RWPE2 (cell line): ENCODE measurements around the gene VIPAS39.

Experiments used
- ATAC-seq: fragments of 200-7000 bp; cut with Tn5 transposase; 3 replicates; pipeline ENCODE4 v1.9.1; 2021; ENCODE audit warnings: low read depth
- DNase-seq: peaks from one replicate; pipeline ENCODE4 v3.0.0-alpha.2; 2020; ENCODE audit warnings: low spot score
- H3K27ac ChIP-seq: fragments of 450-650 bp; 2 replicates; pipeline ENCODE4 v1.5.1; 2017; ENCODE audit warnings: mild to moderate bottlenecking; ENCODE audit not compliant: poor library complexity, severe bottlenecking
- H3K27me3 ChIP-seq: fragments of 250-450 bp; sonication (Bioruptor Pico); 2 replicates; pipeline ENCODE4 v1.5.1; 2021; ENCODE audit warnings: mild to moderate bottlenecking, moderate library complexity; ENCODE audit not compliant: insufficient read depth, poor library complexity, severe bottlenecking
- H3K36me3 ChIP-seq: fragments of 250-450 bp; sonication (Bioruptor Pico); 2 replicates; pipeline ENCODE4 v1.5.1; 2020; ENCODE audit warnings: low read depth, mild to moderate bottlenecking, moderate library complexity
- H3K4me1 ChIP-seq: fragments of 250-450 bp; sonication (Bioruptor Pico); 2 replicates; pipeline ENCODE4 v1.5.1; 2021; ENCODE audit warnings: mild to moderate bottlenecking, moderate library complexity; ENCODE audit not compliant: insufficient read depth, poor library complexity, severe bottlenecking
- H3K4me3 ChIP-seq: fragments of 250-450 bp; sonication (Bioruptor Pico); 2 replicates; pipeline ENCODE4 v1.5.1; 2021; ENCODE audit warnings: mild to moderate bottlenecking, moderate library complexity; ENCODE audit not compliant: severe bottlenecking
- H3K9me3 ChIP-seq: fragments of 250-450 bp; sonication (Bioruptor Pico); 2 replicates; pipeline ENCODE4 v1.5.1; 2021; ENCODE audit warnings: mild to moderate bottlenecking, moderate library complexity; ENCODE audit not compliant: severe bottlenecking
- CTCF ChIP-seq: fragments of 450-650 bp; IDR thresholded peaks from one replicate; pipeline ENCODE4 v1.5.1; 2017; ENCODE audit warnings: mild to moderate bottlenecking, moderate library complexity; ENCODE audit not compliant: poor library complexity, severe bottlenecking

The VIPAS39 gene

DNA sequence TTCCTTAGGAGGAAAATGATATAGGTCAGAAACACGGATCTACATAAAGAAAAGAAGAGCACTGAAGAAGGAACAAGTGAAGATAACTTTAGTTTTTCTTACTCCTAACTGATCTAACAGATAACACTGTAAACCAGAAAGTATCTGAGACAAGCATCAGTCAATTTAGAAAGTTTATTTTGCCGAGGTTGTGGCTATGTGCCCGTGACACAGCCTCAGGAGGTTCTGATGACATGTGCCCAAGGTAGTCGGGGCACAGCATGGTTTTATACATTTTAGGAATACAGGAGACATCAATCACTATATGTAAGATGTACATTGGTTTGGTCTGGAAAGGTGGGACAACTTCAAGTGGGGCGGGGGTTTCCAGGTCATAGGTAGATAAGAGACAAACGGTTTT lies 57.2 kb downstream of the VIPAS39 start:
- no peaks in the 10 kb centered on the region for H3K4me1 ChIP-seq
- DNase-seq (no peak), ATAC-seq (no peak)
- no peak overlapping the region for H3K4me3 ChIP-seq
- no peaks in the 10 kb centered on the region for H3K9me3 ChIP-seq
- no peak overlapping the region for H3K27ac ChIP-seq
- H3K36me3 ChIP-seq: no peaks in the 10 kb centered on the region
- H3K27me3 ChIP-seq: no peaks in the 10 kb centered on the region
- no peak for TF ChIP-seq CTCF

- no peak for ATAC-seq
These were observed 67.2 kb downstream of the VIPAS39 start for GRCh38 chr14:77390188-77390587.

GRCh38 chr14:77378701-77379100 lies 78.7 kb downstream of the VIPAS39 start:
- Histone ChIP-seq H3K27ac (no peak overlapping the region), H3K27me3 (no peaks in the 10 kb centered on the region), H3K9me3 (no peaks in the 10 kb centered on the region), H3K36me3 (no peaks in the 10 kb centered on the region), H3K4me1 (peaks cover 8% of the 10 kb centered on the region), H3K4me3 (no peak overlapping the region)
- ATAC-seq: no peak
- TF ChIP-seq CTCF: no peak
- no peak for DNase-seq

More at GRCh38 chr14:77390188-77390587, 67.2 kb downstream of the VIPAS39 start:
- Histone ChIP-seq H3K36me3 (no peaks in the 10 kb centered on the region), H3K4me1 (no peaks in the 10 kb centered on the region), H3K27me3 (no peaks in the 10 kb centered on the region), H3K4me3 (no peak overlapping the region), H3K27ac (no peak overlapping the region), H3K9me3 (no peaks in the 10 kb centered on the region)
- DNase-seq: no peak
- TF ChIP-seq CTCF: no peak

DNA sequence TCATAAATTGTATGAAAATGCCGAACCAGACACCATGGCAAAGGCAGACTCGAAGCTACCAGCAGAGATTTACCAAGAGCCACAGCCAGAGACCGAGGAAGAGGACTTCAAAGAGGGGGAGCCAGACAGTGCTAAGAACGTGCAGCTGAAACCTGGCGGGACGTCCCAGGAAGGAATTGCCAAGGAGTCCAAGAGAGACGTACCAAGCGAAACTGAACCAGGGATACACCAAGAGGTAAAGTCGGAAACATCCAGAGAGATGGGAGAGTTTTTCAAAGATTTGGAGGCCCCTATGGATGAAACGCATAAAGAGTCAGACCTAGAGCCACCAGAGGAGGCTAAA lies 79.9 kb downstream of the VIPAS39 start:
- H3K4me3 ChIP-seq: peak overlapping the region; percentile 87
- TF ChIP-seq CTCF: no peak
- DNase-seq: no peak
- H3K27ac ChIP-seq: peak overlapping the region; percentile 60
- ATAC-seq: peak; percentile 6
- no peaks in the 10 kb centered on the region for H3K36me3 ChIP-seq
- no peaks in the 10 kb centered on the region for H3K9me3 ChIP-seq
- H3K4me1 ChIP-seq: peaks cover 9% of the 10 kb centered on the region
- no peaks in the 10 kb centered on the region for H3K27me3 ChIP-seq

DNA sequence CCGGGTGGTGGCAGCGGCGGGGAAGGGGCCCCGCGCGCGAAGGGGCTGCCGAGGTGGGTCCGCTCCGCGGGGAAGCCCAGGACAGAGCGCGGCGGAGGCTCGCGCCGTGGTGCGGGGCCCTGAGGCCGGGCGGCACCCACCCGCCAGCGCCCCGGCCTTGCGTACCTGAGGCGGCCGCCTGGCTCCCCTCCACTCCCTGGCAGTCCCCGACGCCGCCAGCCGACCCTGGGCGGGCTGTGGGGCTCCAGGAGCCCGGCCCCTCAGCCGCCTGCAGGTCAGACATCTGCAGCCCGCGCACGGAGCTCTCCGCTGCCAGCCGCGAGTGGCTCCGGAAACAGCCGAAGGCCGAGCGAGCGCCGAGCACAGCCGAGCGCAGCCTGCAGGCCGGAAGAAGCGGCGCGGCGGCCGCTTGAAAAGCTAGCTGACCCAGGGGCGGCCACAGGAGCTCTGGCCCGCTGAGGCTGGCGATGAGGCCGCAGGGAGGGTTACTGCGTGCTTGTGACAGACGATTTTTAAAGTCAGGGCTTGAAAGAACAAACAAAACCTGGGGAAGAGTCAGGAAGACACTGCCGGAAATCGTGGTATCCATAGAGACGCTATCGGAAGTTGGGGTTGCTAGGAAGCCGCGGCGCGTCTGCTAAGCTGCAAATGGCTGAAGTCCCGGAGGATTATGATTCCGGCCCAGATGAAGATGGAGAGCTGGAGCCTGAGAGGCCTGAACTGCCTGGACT lies 80.5 kb downstream of the VIPAS39 start, which contains the start of the genes SAMD15 and TMED8:
SAMD15 (plus strand) TSS at position 609 of the 731 bp plus-strand sequence; CDS start at position 649, 40 bp downstream.
TMED8 (minus strand) TSS at position 324 of the 731 bp plus-strand sequence; CDS start at position 283, 41 bp downstream.
- H3K9me3 ChIP-seq: no peaks in the 10 kb centered on the region
- peak; percentile 86 for DNase-seq
- H3K4me3 ChIP-seq: peak within 1 kb of the TSS; percentile 87
- H3K4me1 ChIP-seq: peaks cover 10% of the 10 kb centered on the region
- H3K27ac ChIP-seq: peak within 1 kb of the TSS; percentile 60
- peak; percentile 97 for ATAC-seq
- TF ChIP-seq CTCF: peak; percentile 24
- no peaks in the 10 kb centered on the region for H3K27me3 ChIP-seq
- H3K36me3 ChIP-seq: no peaks in the 10 kb centered on the region
